Measurements from ENCODE around the gene ZCCHC24. TPM values are rescaled to one million over a fixed set of nuclear protein-coding genes. Genes with fewer than 3 reads are reported as not detected.

ZCCHC24 gene
- total and polyA plus RNA-seq, 4 donors = 7.8 to 23.9 (median 14.8) TPM

- no peak for DNase-seq (ENCODE audit: low spot score)
- Histone ChIP-seq H3K4me1 (ENCODE audit: control insufficient read depth in 4 of 4, insufficient read depth in 4 of 4, low read length in 3 of 4) (no peaks in the 10 kb centered on the region), H3K27ac (ENCODE audit: low read depth in 1 of 2, low read length in 2 of 2) (no peak overlapping the region), H3K36me3 (ENCODE audit: control insufficient read depth in 4 of 4, insufficient read depth in 3 of 4, low read depth in 1 of 4, low read length in 3 of 4) (no peaks in the 10 kb centered on the region), H3K27me3 (ENCODE audit: control insufficient read depth in 4 of 4, insufficient read depth in 4 of 4, low read length in 3 of 4) (no peaks in the 10 kb centered on the region), H3K9me3 (ENCODE audit: control insufficient read depth in 4 of 4, low read length in 3 of 4) (no peaks in the 10 kb centered on the region), H3K9ac (ENCODE audit: low read depth in 1 of 2, low read length in 2 of 2) (no peak overlapping the region), H3K4me3 (ENCODE audit: low read depth in 1 of 3, low read length in 3 of 3) (no peak overlapping the region)
- WGBS = 85% methylated on average over 3 of the region's 3 CpGs
- TF ChIP-seq SP1 (IDR thresholded peaks at IDR 0.05) (no peak), TAF1 (conservative IDR thresholded peaks at IDR 0.05) (no peak), NR2F2 (IDR thresholded peaks at IDR 0.05) (no peak), HNF4G (IDR thresholded peaks at IDR 0.05) (no peak), JUND (IDR thresholded peaks at IDR 0.05) (no peak), MAX (IDR thresholded peaks at IDR 0.05) (no peak), GABPA (IDR thresholded peaks at IDR 0.05 in 1 of 2, conservative IDR thresholded peaks at IDR 0.05 in 1 of 2) (no peak), EGR1 (IDR thresholded peaks at IDR 0.05; ENCODE audit: low read depth in 2 of 2) (no peak), RAD21 (IDR thresholded peaks at IDR 0.05) (no peak), YY1 (IDR thresholded peaks at IDR 0.05) (no peak), CTCF (IDR thresholded peaks at IDR 0.05; ENCODE audit: low read depth, low read length, missing input control) (no peak), ZBTB33 (IDR thresholded peaks at IDR 0.05) (no peak)
Observed at GRCh38 chr10:79479283-79479909, 34.0 kb upstream of the ZCCHC24 start.

GRCh38 chr10:79477456-79477855 lies 32.0 kb upstream of the ZCCHC24 start:
- no peak overlapping the region for H3K4me3 ChIP-seq (ENCODE audit: low read depth in 1 of 3, low read length in 3 of 3)
- TF ChIP-seq ZBTB33 (IDR thresholded peaks at IDR 0.05) = no peak
- TF ChIP-seq CTCF (IDR thresholded peaks at IDR 0.05; ENCODE audit: low read depth, low read length, missing input control) = no peak
- TF ChIP-seq EGR1 (IDR thresholded peaks at IDR 0.05; ENCODE audit: low read depth in 2 of 2) = no peak
- no peak for TF ChIP-seq YY1 (IDR thresholded peaks at IDR 0.05)
- TF ChIP-seq FOXA2 (IDR thresholded peaks at IDR 0.05) = no peak
- TF ChIP-seq SP1 (IDR thresholded peaks at IDR 0.05) = no peak
- no peak for TF ChIP-seq NR2F2 (IDR thresholded peaks at IDR 0.05)
- TF ChIP-seq RAD21 (IDR thresholded peaks at IDR 0.05) = no peak
- no peak for TF ChIP-seq REST (IDR thresholded peaks at IDR 0.05)
- TF ChIP-seq TAF1 (conservative IDR thresholded peaks at IDR 0.05) = no peak
- TF ChIP-seq HNF4G (IDR thresholded peaks at IDR 0.05) = no peak
- no peak for TF ChIP-seq MAX (IDR thresholded peaks at IDR 0.05)
- no peak for TF ChIP-seq GABPA (IDR thresholded peaks at IDR 0.05 in 1 of 2, conservative IDR thresholded peaks at IDR 0.05 in 1 of 2)
- TF ChIP-seq JUND (IDR thresholded peaks at IDR 0.05) = no peak
- no peak for TF ChIP-seq HNF4A (conservative IDR thresholded peaks at IDR 0.05)
- TF ChIP-seq ATF3 (IDR thresholded peaks at IDR 0.05) = no peak
- TF ChIP-seq FOXA1 (IDR thresholded peaks at IDR 0.05) = no peak
- no peak for TF ChIP-seq RXRA (IDR thresholded peaks at IDR 0.05)
- 92% methylated on average over 7 of the region's 7 CpGs for WGBS
- H3K9me3 ChIP-seq (ENCODE audit: control insufficient read depth in 4 of 4, low read length in 3 of 4) = no peaks in the 10 kb centered on the region
- no peaks in the 10 kb centered on the region for H3K27me3 ChIP-seq (ENCODE audit: control insufficient read depth in 4 of 4, insufficient read depth in 4 of 4, low read length in 3 of 4)
- H3K36me3 ChIP-seq (ENCODE audit: control insufficient read depth in 4 of 4, insufficient read depth in 3 of 4, low read depth in 1 of 4, low read length in 3 of 4) = no peaks in the 10 kb centered on the region
- no peak overlapping the region for H3K27ac ChIP-seq (ENCODE audit: low read depth in 1 of 2, low read length in 2 of 2)
- DNase-seq (ENCODE audit: low spot score) = no peak
- H3K9ac ChIP-seq (ENCODE audit: low read depth in 1 of 2, low read length in 2 of 2) = no peak overlapping the region
- peaks cover 2 to 8% (median 5%) of the 10 kb centered on the region in 4 donors for H3K4me1 ChIP-seq (ENCODE audit: control insufficient read depth in 4 of 4, insufficient read depth in 4 of 4, low read length in 3 of 4)

Measured in liver (tissue), 9 donors.